Parathyroid adenoma (tissue), 2 donors: ENCODE results near the gene CD81.
"Not testable (repeated sequence)": the region's sequence is repeated elsewhere in the genome, so short reads cannot be mapped to it uniquely, and the experiment has no call there.

Experiments
- H2AFZ ChIP-seq: fragments of 300-600 bp; sonication (generic); one replicate; pipeline ENCODE4 v1.7.0; 2017; ENCODE audit warnings: antibody characterized with exemption, mild to moderate bottlenecking
- H3K27ac ChIP-seq: fragments of 300-600 bp; sonication (generic); one replicate; pipeline ENCODE4 v1.7.0; 2017
- H3K27me3 ChIP-seq: fragments of 300-600 bp; sonication (generic); one replicate; pipeline ENCODE4 v1.7.0; 2017; ENCODE audit warnings: low read length; ENCODE audit not compliant: control insufficient read depth, insufficient read depth
- H3K36me3 ChIP-seq: fragments of 300-600 bp; sonication (generic); one replicate; pipeline ENCODE4 v1.7.0; 2017; ENCODE audit warnings: low read length; ENCODE audit not compliant: control insufficient read depth, insufficient read depth
- H3K4me1 ChIP-seq: fragments of 300-600 bp; sonication (generic); one replicate; pipeline ENCODE4 v1.7.0; 2017; ENCODE audit warnings: control low read depth
- H3K4me2 ChIP-seq: fragments of 300-600 bp; sonication (generic); one replicate; pipeline ENCODE4 v1.7.0; 2017; ENCODE audit warnings: low read length
- H3K4me3 ChIP-seq: fragments of 300-600 bp; sonication (generic); one replicate; pipeline ENCODE4 v1.7.0; 2017; ENCODE audit warnings: low read depth, low read length
- H3K79me2 ChIP-seq: fragments of 300-600 bp; sonication (generic); one replicate; pipeline ENCODE4 v1.7.0; 2017; ENCODE audit warnings: control low read depth
- H3K9ac ChIP-seq: fragments of 300-600 bp; sonication (generic); one replicate; pipeline ENCODE4 v1.7.0; 2017; ENCODE audit warnings: mild to moderate bottlenecking
- H3K9me3 ChIP-seq: fragments of 300-600 bp; sonication (generic); one replicate; pipeline ENCODE4 v1.7.0; 2017; ENCODE audit warnings: low read length; ENCODE audit not compliant: control insufficient read depth
- TF ChIP-seq, protein P1 (sequence below): fragments of 300-600 bp; sonication (generic); IDR thresholded peaks from one replicate; pipeline ENCODE4 v1.7.0; 2017; ENCODE audit warnings: antibody characterized with exemption, mild to moderate bottlenecking
- donor health status: primary hyperparathyroidism.

Gene CD81

GRCh38 chr11:2330696-2331095, 46.4 kb upstream of the CD81 start:
- no peaks in the 10 kb centered on the region for H3K36me3 ChIP-seq
- TF ChIP-seq, protein P1, sequence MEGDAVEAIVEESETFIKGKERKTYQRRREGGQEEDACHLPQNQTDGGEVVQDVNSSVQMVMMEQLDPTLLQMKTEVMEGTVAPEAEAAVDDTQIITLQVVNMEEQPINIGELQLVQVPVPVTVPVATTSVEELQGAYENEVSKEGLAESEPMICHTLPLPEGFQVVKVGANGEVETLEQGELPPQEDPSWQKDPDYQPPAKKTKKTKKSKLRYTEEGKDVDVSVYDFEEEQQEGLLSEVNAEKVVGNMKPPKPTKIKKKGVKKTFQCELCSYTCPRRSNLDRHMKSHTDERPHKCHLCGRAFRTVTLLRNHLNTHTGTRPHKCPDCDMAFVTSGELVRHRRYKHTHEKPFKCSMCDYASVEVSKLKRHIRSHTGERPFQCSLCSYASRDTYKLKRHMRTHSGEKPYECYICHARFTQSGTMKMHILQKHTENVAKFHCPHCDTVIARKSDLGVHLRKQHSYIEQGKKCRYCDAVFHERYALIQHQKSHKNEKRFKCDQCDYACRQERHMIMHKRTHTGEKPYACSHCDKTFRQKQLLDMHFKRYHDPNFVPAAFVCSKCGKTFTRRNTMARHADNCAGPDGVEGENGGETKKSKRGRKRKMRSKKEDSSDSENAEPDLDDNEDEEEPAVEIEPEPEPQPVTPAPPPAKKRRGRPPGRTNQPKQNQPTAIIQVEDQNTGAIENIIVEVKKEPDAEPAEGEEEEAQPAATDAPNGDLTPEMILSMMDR = no peak
- no peak overlapping the region for H3K4me3 ChIP-seq
- H3K27ac ChIP-seq = no peak overlapping the region
- H3K4me1 ChIP-seq = no peaks in the 10 kb centered on the region
- H3K27me3 ChIP-seq = no peaks in the 10 kb centered on the region
- no peak overlapping the region for H2AFZ ChIP-seq
- H3K4me2 ChIP-seq = no peak overlapping the region
- H3K79me2 ChIP-seq = no peaks in the 10 kb centered on the region
- H3K9me3 ChIP-seq = no peaks in the 10 kb centered on the region
- H3K9ac ChIP-seq = no peak overlapping the region

DNA sequence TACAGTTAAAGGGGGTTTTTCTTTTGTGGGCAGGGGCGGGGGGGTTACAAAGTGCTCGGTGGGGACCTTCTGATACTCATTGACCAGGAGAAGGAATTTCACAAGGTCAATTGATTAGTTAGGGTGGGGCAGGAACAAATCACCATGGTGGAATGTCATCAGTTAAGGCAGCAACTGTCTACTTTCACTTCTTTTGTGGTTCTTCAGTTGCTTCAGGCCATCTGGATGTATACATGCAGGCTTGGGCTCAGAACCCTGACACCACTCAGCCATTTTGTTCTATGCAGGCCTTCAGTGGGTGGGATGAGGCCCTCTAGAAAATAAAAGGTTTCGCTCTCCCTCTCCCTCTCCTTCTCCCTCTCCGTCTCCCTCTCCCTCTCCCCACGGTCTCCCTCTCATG, 45.7 kb upstream of the CD81 start:
- no peak overlapping the region for H2AFZ ChIP-seq
- H3K27ac ChIP-seq = no peak overlapping the region
- H3K4me2 ChIP-seq = no peak overlapping the region
- no peaks in the 10 kb centered on the region for H3K4me1 ChIP-seq
- no peaks in the 10 kb centered on the region for H3K36me3 ChIP-seq
- no peaks in the 10 kb centered on the region for H3K27me3 ChIP-seq
- no peaks in the 10 kb centered on the region for H3K9me3 ChIP-seq
- TF ChIP-seq, protein P1 = no peak
- H3K4me3 ChIP-seq = no peak overlapping the region
- H3K79me2 ChIP-seq = no peaks in the 10 kb centered on the region
- no peak overlapping the region for H3K9ac ChIP-seq

DNA sequence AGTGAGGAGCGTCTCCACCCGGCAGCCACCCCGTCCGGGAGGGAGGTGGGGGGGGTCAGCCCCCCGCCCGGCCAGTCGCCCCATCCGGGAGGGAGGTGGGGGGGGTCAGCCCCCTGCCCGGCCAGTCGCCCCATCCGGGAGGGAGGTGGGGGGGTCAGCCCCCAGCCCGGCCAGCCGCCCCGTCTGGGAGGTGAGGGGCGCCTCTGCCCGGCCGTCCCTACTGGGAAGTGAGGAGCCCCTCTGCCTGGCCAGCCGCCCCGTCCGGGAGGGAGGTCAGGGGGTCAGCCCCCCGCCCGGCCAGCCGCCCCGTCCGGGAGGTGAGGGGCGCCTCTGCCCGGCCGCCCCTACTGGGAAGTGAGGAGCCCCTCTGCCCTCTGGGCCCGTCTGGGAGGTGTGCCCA, 44.5 kb upstream of the CD81 start:
- H2AFZ ChIP-seq, H3K4me1 ChIP-seq, H3K79me2 ChIP-seq, H3K36me3 ChIP-seq, H3K4me3 ChIP-seq, H3K27me3 ChIP-seq, H3K4me2 ChIP-seq, H3K27ac ChIP-seq, H3K9me3 ChIP-seq, H3K9ac ChIP-seq: not testable (repeated sequence)

DNA sequence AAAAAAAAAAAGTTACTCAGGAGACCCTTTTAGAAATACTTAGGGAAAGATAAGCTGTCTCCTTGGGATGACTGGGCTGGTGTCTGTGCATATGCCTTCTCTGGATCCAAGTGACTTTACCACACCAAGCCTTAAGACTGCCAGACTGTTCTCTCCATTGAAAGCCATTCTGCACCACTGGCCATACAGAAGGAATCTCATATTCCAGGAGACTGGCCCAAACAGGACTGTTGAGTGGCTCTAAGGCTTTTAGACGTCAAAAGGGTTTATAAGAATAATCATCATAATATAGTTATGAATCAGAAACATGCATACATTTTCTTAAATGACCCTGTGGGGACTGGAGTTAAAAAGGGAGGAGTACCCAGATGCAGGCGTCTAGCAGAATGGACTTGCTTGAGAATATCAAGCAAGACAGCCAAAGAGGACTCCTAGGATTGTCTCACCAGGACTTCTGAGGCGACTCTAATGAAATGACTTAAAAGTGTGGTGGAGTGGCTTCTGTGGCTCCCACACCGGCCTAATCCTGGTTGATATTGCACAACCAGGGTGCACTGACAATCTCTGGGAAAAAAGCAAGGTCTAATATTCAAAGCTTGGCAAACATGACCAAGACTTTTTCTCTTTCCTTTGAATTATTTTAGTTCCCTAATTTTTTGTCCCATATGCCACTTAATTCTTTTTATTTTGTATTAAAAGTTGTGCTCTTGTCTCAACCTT, 43.5 kb upstream of the CD81 start:
- not testable (repeated sequence) for H3K9ac ChIP-seq, H3K27me3 ChIP-seq, H3K36me3 ChIP-seq, H2AFZ ChIP-seq, H3K4me1 ChIP-seq, H3K79me2 ChIP-seq, H3K4me3 ChIP-seq, H3K9me3 ChIP-seq, H3K27ac ChIP-seq, H3K4me2 ChIP-seq

DNA sequence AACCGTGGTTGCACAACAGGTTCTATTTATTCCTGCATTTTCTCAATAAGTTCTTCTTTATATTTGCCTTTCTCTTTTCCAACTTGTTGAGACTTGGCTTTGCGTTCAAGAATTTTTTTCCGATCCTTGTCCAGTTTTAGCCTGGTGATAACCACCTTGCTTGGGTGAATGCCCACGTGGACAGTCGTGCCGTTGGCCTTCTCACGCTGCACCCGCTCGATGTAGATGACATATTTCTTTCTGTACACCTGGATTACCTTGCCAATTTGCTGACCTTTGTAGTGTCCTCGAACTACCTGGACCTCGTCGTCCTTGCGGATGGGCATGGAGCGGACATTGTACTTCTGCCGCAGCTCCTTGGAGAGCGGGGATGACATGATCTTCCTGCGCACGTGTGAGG, 41.8 kb upstream of the CD81 start:
- not testable (repeated sequence) for H3K4me3 ChIP-seq, H3K79me2 ChIP-seq, H3K4me2 ChIP-seq, H3K4me1 ChIP-seq, H2AFZ ChIP-seq, H3K36me3 ChIP-seq, H3K27me3 ChIP-seq, H3K9me3 ChIP-seq, H3K9ac ChIP-seq, H3K27ac ChIP-seq

DNA sequence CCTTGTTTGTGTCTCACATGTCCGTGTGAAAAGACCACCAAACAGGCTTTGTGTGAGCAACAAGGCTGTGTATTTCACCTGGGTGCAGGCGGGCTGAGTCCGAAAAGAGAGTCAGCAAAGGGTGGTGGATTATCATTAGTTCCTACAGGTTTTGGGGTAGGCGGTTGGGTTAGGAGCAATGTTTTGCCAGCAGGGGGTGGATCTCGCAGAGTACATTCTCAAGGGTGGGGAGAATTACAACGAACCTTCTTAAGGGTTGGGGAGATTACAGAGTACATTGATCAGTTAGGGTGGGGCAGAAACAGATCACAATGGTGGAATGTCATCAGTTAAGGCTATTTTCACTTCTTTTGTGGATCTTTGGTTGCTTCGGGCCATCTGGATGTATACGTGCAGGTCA, 38.4 kb upstream of the CD81 start:
- H3K9ac ChIP-seq, H3K4me1 ChIP-seq, H3K27ac ChIP-seq, H2AFZ ChIP-seq, H3K4me2 ChIP-seq, H3K4me3 ChIP-seq, H3K9me3 ChIP-seq, H3K36me3 ChIP-seq, H3K27me3 ChIP-seq, H3K79me2 ChIP-seq: not testable (repeated sequence)

GRCh38 chr11:2342557-2342956, 34.6 kb upstream of the CD81 start:
- no peaks in the 10 kb centered on the region for H3K79me2 ChIP-seq
- no peak overlapping the region for H3K27ac ChIP-seq
- H3K27me3 ChIP-seq = no peaks in the 10 kb centered on the region
- no peak overlapping the region for H3K4me2 ChIP-seq
- H3K9ac ChIP-seq = no peak overlapping the region
- TF ChIP-seq, protein P1 = no peak
- no peaks in the 10 kb centered on the region for H3K4me1 ChIP-seq
- H2AFZ ChIP-seq = no peak overlapping the region
- H3K36me3 ChIP-seq = no peaks in the 10 kb centered on the region
- H3K4me3 ChIP-seq = no peak overlapping the region
- H3K9me3 ChIP-seq = no peaks in the 10 kb centered on the region
